Stimulated activated CD4-positive, alpha-beta T cell treated with anti-CD3 and anti-CD28 coated beads, Interleukin-12 subunit alpha, Interleukin-12 subunit beta, amount 100 ng/mL, for 4 hours (primary cell): Measurements from ENCODE around the gene CUTA.

Experiments used
- DNase-seq: peaks from one replicate; pipeline ENCODE4 v3.0.0-alpha.2; 2020

CUTA gene

DNA sequence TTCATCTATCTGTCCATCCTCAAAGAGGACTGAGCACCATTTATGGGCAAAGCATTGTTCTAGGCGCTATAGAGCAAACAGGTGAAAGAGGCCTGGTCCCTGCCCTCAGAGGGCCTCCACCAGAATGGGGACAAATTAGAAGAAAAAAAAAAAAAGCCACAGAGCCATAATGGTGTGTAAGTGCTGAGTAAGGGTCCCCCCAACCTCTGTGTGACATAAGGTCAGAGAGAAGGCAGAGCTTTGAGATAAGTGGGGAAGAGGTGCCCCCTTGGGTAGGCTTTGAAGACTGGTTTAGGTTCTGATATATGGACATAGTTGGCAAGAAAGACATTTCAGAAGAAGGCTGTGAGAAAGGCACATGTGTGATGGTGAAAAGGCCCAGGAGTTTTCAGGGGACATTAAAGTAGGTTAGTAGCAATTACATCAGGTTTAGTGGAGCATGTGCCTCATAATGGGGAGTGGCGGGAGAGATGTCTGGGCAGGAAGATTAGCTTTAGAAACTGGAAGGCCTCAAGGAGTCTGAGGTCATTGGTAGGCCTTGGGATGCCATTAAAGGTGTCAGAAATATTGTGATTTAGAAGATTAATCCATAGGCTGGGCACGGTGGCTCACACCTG lies 21.2 kb upstream of the CUTA start:
- DNase-seq = no peak

DNA sequence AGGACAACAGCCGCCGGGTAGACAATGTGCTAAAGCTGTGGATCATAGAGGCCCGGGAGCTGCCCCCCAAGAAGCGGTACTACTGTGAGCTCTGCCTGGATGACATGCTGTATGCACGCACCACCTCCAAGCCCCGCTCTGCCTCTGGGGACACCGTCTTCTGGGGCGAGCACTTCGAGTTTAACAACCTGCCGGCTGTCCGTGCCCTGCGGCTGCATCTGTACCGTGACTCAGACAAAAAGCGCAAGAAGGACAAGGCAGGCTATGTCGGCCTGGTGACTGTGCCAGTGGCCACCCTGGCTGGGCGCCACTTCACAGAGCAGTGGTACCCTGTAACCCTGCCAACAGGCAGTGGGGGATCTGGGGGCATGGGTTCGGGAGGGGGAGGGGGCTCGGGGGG lies 19.8 kb upstream of the CUTA start:
- no peak for DNase-seq

DNA sequence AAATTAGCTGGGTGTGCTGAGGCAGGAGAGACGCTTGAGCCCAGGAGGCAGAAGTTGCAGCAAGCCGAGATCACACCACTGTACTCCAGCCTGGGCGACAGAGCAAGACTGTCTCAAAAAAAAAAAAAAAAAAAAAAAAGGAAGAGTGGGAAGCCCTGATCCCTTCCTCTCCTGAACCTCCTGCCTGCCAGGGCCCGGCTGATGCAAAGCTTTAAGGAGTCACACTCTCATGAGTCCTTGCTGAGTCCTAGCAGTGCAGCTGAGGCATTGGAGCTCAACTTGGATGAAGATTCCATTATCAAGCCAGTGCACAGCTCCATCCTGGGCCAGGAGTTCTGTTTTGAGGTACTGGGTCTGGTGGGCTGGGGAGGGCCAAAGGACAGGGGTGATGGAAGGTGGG lies 17.1 kb upstream of the CUTA start:
- DNase-seq = no peak

DNA sequence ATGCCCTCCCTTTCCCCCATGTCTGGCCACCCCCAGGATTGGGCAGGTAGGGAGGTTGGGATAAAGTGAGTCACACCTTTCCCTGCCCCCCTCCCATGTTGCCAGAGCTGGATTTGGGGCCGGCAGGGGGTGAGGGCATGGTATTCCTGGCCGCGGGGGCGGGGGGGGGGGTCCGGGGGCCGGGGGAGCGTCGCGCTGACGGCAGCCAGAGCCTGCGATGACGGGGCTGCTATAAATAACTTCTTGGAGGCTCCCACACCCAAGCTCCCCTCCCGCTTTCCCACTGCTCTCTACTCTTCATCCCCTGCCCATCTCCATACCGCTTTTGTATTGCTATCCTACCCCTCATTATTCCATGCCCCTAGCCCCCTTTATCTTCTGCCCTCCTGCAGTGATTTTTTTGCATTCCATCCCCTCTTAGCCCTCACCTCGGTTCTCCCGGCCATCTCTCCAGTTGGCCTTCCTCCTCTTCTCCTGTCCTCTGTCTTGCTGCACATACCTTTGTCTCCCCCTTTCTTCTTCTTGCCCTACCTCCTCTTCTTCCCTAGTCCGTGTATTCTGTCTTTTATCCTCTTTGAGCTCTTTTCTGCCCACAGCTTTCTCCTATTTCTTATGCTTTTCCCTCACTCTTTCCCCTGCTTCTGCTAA lies 15.8 kb upstream of the CUTA start:
- no peak for DNase-seq

DNA sequence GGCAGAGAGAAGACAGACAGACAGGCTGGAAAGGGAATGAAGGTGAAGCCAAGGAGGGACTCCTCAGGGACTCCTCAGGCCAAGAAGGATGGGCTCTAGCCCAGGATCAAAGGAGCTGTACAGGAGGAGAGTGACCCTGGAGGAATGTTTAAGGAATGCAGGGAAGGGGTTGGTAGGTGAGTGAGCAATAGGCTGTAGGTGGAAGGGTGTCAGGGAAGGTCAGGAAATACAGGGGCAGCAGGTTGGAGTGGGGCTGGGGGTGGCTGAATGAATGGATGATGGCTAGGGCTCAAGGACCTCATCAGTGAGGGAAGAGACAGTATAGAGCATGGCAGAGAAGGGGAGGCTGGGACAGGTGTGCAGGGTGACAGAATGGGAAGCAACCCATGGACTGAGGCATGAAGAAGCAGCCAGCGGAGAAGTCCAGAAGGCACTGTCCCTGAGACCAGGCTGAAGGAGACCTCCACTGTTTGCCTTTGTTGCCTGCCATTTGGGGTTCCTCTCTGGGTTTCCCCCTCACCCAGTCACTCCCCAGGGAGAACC lies 15.2 kb upstream of the CUTA start:
- DNase-seq = no peak

DNA sequence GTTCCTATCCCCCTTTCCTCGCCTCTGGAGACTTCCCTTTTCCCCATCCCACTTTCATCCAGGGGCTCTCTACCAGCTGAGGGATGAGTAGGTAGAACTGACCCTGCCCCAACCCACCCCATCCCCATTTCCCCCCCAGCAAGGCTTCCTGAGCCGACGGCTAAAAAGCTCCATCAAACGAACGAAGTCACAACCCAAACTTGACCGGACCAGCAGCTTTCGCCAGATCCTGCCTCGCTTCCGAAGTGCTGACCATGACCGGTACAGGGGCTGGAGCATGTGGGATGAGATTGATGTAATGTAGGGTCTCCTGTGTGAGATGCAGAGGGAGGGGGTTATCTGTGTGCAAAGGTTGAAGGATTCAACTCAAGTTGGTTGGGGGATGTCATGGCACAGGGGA lies 14.6 kb upstream of the CUTA start:
- DNase-seq = no peak

DNA sequence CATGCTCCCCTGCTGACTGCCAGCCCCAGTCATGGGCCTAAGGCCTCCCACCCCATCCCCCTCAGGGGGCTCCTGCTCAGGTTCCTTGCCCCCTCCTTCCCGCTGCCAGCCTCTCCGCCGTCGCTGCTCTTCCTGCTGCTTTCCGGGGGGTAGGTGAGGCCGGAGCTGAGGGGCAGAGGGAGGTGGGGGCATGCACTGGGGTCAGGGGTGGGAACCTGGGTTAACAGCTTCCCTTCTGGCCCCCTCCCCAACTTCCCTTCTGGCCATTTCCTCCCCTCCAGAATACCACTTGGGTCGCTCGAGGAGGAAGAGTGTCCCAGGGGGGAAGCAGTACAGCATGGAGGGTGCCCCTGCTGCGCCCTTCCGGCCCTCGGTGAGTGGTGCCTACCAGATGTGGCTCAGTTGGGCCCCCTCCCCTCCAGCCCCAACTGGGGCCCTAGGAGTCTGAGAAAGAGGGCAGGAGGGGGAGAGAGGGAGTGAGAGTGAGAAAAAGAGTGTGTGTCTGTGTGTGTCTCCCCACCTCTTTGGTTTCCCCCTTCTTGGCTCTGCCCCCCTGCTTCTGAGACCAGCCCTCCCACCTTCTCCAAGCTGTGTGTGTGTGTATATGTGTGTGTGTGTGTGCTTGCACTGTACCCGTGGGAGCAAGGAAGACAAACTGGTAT lies 14.1 kb upstream of the CUTA start:
- no peak for DNase-seq

DNA sequence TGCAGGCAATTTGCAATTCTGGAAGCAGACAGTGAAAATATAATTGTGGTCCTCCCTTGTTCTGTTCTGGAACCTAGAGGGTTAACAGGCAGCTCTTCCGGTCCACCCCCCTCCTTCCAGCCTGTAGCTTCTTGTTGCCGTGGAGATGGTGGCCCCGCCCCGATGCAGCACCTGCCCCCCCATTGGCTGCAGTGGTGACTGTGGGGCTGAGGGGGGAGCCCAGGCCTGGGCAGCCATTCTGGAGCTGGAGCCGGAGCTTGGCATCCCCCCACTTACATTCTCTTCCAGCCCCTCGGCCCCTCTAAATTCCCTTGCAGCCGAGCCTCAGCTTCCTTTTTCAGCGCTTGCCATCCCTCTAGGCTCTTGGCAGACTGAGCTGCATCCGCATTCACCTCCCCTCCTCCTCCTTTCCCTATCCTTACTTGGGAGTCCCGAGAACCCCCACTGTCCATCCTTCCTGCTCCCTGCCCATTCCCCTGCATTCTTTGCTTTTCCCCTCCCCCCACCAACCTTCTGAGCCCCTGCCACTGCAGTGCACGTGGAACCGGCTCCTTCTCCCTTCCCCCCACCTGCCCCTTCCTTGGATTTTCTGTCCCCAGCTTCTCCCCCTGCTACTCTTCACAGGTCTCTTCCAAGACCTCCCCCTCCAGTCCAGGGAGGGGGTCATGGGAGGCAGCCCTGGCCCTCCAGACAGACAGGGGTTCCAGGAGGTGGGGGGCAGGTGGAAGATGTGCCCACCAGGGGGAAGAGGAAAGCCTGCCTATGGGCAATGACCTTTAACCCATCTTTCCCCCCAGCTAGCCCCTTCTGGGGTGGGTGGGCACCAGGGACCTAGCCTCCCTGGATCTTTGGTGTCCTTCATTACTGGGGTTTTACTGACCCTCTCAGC lies 13.3 kb upstream of the CUTA start:
- DNase-seq = peak; percentile 69

DNA sequence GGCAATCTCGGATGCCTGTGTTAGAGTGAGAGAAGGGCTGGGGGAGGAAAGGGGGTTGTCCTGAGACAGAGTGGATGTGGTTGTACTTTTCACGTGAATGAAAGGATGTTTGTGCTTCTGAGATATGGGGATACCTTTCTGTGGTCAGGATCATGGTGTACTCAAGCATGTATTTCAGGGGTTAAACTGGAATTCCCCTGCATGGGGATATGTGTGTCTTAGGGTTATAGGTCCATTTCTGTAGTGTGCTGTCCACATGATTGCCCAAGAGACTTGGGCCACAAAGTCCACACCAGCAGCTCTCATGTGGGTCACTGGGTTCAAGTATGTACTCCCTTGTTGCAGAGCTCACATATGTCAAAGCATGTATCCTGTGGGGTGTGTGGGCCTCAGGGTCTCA lies 12.4 kb upstream of the CUTA start:
- DNase-seq = no peak

DNA sequence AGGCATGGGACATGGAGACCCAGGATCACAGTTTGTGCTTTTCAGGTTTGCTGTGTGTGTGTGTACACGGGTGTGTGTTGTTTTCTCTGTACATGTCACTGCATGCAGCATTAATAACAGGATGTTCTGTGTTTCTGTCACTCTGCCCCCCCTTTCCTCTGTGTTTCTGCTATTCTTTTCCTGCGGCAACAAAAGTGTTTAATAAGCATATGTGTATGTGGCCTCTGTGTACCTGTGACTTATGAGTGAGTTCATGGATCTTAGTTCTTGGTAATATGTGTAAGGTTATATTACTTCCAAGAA lies 11.8 kb upstream of the CUTA start:
- DNase-seq = no peak

DNA sequence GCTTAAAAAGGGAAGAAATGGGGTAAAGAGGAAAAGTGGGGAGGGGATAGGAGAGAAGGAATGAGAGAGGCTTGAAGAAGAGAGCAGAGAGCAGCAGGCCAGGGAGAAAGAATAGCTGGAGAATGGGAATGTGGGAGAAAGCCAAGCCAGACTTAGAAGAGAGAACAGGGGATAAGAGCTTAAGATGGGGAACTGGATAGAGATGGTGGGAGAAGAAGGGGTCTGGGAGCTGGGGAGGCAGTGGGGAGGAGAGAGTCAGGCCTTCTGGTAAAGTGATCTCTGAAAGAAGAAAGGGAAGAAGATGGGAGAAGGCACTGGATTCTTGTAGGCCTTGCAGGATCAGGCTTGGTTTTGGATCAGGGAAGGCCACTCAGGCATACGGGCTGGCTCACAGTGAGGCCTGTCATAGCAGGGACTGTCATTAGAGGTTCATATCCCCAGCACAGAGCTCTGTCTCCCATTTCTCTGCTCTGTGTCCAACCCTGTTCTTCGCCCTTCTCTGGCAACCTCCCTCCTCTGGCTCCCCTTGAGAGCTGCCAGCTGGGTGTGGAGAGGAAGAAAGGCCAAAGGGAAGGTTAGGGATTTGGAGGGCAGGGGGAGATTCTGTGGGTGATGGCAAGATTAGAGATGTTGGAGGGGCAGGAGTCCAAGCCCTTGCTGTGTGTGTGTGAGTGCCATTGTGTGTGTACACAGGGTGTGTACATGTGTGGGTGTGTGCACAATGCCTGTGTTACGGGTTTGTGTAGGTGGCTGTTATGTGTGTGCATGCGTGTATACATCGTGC lies 11.3 kb upstream of the CUTA start:
- no peak for DNase-seq

DNA sequence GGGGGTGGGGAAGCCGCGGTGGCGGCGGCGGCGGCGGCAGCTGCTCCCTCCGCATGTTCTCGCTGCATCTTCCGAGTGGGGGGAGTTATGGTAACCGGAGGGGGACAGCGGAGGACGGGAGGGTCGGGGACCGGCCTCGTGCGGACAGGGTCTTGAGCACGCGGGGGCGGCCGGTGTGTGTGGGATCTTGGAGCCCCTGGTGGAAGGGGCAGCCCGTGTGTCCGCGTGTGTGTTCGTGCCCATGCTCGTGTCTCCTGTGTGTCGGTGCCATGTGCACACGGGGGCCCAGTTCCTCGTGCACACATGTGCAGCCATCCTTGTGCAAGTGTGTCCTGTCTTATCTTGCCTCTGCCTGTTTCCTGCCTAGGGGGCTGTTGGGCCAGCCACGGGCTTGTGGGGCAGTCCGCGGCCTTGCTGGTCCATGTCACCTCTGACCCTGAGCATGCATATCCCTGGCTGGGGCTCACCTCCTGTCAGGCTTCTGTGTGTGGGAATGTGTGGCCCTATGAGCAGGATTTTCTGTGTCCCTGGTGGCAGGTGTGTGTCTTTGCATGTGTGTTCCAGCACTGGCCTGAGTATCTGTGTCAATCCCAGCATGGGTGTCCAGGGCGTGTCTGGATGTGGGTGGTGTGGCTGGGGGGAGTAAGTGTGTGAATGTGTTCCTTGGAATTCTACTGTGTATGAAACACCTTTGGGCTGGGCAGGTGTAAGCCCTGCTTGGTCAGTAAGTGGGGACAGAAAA lies 10.5 kb upstream of the CUTA start:
- no peak for DNase-seq

DNA sequence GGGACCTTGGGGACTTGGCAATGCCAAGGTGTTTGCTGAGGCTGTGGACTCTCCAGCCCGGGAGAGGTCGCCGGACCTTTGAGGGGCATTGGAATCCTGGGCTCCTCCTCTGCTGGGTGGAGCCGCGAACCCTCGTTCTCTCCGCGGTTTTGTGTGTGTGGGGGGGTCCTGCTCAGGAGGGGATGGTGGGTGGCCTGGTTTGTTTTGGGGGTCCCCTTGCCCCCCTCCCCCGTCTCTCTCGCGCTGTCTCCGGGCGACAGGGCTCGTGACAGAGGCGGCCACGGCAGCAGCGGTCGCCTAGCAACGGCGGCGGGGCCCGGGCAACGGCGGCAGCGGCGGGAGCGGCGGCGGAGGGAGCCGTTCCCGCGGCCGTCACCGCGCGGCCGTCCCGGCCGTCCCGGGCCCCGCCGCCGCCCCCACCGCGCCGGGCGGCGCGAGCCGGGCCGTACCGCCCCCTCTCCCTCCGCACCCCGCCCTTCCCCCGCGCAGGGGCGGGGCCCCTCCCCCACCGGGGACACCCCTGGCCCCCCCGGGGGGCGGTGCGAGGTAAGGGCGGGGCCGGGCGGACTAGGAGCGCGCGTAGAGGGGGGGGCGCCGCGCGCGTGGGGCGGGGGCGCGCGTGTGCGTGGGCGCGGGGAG lies 9.8 kb upstream of the CUTA start:
- DNase-seq = peak; percentile 60

DNA sequence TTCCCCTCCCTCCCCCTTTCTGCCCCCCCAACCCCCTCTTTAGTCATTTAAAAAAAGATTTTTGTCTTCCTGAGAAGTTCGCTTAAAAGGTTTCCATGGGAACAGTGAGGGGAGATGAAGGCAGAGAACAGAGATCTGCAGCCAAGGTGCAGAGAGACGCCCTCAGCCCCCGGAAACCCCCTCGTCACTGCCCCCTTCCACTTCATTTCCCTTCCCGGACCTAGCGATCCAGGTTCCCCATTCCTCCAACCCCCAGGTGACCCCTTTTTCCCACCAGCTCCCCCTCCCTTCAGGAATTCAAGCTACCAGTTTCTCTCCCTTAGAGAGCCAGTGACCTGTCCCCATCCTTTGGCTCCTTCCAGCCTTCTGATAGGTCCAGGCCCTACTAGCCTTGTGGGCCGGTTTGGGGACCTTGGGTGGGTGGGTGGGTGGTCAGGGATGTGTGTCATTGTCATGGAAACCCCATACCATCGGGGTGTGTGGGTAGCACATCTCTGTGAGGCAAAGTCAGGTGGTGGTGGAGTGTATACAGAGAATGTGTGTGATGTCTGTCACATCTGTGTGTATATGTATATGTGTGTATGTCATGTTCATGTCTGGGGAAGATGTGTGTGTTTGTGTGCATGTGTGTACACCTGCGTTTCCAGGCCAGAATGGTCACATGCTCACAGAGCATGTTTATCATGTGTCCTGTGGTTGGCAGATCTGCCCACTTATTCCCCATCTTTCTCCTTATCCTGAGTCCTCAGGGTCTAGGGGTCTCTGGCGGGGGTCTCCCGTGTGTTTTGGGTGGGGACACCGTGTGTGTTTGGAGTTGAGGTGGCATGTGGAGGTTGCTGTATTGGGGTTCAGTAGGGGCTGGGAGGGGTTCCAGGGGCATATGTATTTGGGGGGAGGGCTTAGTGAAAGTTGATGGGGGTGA lies 8.9 kb upstream of the CUTA start:
- no peak for DNase-seq

DNA sequence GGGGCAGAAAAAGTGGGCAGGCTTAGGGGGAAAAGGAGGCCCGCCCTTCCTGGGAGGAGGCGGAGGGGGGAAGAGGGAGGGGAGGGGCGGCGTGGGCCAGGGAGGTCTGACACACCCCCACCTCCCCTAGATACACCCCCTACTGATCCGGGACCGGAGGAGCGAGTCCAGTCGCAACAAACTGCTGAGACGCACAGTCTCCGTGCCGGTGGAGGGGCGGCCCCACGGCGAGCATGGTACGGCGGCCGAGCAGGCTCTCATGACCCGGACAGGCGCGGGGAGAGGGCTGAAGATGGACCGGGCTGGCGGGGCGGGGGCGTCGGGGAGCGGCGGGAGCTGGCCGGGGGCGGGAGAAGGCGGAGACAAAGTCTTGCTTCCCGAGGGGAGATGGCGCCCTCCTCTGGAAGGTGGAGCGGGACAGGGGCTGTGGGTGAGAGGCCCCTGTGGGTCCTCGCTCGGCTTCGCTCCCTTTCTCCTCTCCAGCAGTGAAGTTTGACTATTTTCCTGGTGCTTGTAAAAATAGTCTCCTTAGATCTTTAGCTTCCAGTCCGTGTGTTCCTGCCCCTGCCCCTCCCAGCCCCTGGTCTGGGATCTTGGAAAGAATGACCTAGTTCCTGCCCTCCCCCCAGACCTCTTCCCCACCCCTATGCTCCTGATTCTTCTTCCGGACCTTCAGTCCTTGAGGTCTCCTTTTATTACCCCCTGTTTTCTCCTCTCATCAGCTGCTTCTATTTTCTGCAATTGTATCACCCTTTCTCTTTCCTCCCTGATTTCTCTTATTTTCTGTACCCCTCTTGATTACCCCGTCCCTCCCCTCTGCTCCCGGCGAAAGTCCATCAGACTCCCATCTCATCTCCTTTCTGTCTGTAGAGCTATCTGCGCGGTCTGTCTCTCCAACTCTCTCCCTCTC lies 8.0 kb upstream of the CUTA start:
- peak; percentile 78 for DNase-seq

DNA sequence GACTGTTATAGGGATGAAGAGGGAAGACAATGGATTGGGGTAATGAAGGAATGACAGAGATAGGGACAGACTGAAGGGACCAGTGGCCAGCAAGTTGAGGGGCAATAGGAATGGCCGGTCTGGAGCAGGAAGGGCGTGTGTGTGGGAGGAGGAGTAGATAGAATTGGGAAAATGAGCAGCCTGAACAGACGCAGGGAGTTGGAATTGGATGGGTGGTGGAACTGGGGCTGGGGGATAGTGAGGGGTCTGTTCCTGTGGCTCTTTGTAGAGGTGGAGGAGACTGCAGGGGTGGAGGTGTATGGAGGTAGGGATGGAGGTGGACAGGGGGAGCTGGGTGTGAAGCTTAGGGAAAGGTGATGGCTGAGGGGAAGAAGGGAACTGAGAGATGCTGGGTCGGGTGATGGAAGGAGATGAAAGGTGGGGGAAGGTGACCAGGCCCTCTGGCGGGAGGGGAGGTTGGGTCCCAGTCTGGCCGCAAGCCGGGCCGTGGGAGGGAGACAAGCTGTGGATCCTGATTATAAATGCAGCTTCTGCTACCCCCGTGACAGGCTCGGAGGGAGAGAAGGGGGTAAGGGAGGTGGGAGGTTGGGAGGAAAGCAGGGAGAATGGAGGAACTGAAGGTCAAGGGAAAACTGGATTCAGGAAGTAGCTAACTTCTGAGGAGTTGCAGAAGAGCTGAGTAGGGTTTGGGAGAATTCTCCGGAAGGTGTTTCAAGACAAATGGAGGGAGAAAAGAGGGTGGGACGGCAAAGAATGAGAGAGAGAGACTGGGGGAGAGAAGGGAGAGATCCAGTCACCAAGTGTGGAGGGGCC lies 7.2 kb upstream of the CUTA start:
- no peak for DNase-seq

DNA sequence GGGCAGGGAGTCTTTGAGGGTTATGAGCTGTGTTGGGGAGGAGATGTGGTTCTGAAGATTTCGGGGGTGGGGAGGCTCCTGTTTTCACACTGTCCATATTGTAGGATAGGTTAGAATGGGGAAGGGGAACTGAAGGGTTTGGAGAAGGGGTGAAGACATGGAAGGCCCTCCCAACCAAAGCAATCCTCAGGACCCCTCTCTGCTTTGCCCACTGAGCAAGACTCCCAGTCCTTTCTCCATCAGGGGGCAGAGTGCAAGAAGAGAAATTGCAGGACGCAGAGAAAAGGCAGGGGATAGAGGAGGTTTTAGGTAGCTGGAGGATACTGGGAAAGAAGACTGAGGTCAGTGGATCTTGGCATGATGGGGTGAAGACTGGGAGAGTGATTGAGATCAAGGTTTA lies 5.9 kb upstream of the CUTA start:
- no peak for DNase-seq

DNA sequence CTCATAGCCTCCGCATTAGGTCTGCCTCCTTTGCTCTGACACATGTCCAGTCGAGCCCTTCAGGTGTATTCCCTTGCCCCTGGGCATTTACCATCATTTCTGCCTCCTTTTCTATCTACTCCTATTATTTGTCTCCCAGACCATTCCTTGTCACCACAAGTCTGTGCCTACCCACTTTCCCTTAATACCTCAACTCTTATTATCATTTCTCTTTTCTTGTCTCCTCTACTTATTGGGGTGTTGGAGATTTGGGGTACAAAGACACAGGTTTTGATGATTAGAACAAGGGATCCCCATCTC lies 3.4 kb upstream of the CUTA start:
- no peak for DNase-seq
